Heart left ventricle (tissue), 16 donors: ENCODE data around the gene COMTD1. TPM values are rescaled to one million over a fixed set of nuclear protein-coding genes. Genes with fewer than 3 reads are reported as not detected.

ENCODE experiments used
- ATAC-seq, 4 donors: fragments of 200-7000 bp; cut with Tn5 transposase; one replicate each; pipeline ENCODE4 v1.9.1; 2020 to 2022; ENCODE audit warnings: moderate library complexity in 4 of 4, mild to moderate bottlenecking in 3 of 4, moderate number of reproducible peaks in 1 of 4
- DNase-seq, 5 donors: peaks; one replicate each; pipeline ENCODE4 v3.0.0-alpha.2; 2020
- H3K27ac ChIP-seq, 12 donors: fragments of 200-600 bp; sonication (generic) in 4 of 12; one replicate each; pipeline versions ENCODE4 v1.5.0 to v1.8.0; 2016 to 2022; ENCODE audit warnings: mild to moderate bottlenecking in 2 of 12
- H3K27me3 ChIP-seq, 9 donors: fragments of 200-600 bp; sonication (generic) in 2 of 9; one replicate each; pipeline versions ENCODE4 v1.5.1 to v1.8.0; 2016 to 2022; ENCODE audit warnings: mild to moderate bottlenecking in 3 of 9
- H3K36me3 ChIP-seq, 9 donors: fragments of 200-600 bp; sonication (generic) in 2 of 9; one replicate each; pipeline versions ENCODE4 v1.5.0 to v1.8.0; 2018 to 2022; ENCODE audit warnings: mild to moderate bottlenecking in 2 of 9
- H3K4me1 ChIP-seq, 12 donors: fragments of 200-600 bp; sonication (generic) in 4 of 12; one replicate each; pipeline versions ENCODE4 v1.5.0 to v1.8.0; 2016 to 2022; ENCODE audit warnings: mild to moderate bottlenecking in 3 of 12
- H3K4me3 ChIP-seq, 12 donors: fragments of 200-600 bp; sonication (generic) in 4 of 12; one replicate each; pipeline versions ENCODE4 v1.5.0 to v1.8.0; 2017 to 2022; ENCODE audit warnings: mild to moderate bottlenecking in 9 of 12, moderate library complexity in 4 of 12
- H3K9me3 ChIP-seq, 12 donors: fragments of 200-600 bp; sonication (generic) in 4 of 12; one replicate each; pipeline versions ENCODE4 v1.5.0 to v1.8.0; 2016 to 2022; ENCODE audit warnings: mild to moderate bottlenecking in 1 of 12
- POLR2A ChIP-seq, 2 donors: fragments of 450-650 bp; IDR thresholded peaks; one replicate each; pipeline ENCODE4 v1.6.1; 2017; ENCODE audit warnings: antibody characterized with exemption in 2 of 2, mild to moderate bottlenecking in 2 of 2, moderate library complexity in 2 of 2
- WGBS, 4 donors: extraction: QIAGEN DNeasy Blood & Tissue Kit in 2 of 4; methylation state at CpG; one replicate each; pipeline versions ENCODE4 v1.1.5 to v1.1.7; 2013 to 2018; 5-methylcytosine and 5-hydroxymethylcytosine counted together
- intact Hi-C, 10 donors: fragments of 100-400 bp; cut with DNase I; formaldehyde crosslinking; loops; one replicate each; pipeline versions ENCODE4 v1.11.1 to v1.14.2; 2022
- polyA plus RNA-seq, 2 donors: library from polyadenylated mRNA; stranded (reverse); fragments of 200-250 nt; gene quantifications; one replicate each; pipeline ENCODE4 v1.2.3, GENCODE V29; 2013
- total RNA-seq, 9 donors: library from RNA; depleted of rRNA in 2 of 9; stranded (reverse); fragments of >200 nt in 2 of 9; fragmentation: NEBNext Ultra II Directional in 3 of 9; extraction: Animal tissue kit (Norgen Biotek cat#: 25700) in 3 of 9; gene quantifications; one replicate each; pipeline versions ENCODE4 v1.1.0 to v1.2.4, GENCODE V29; 2016 to 2023
- TF ChIP-seq, protein P1 (sequence below), 12 donors: fragments of 200-600 bp; sonication (generic) in 4 of 12; IDR thresholded peaks; one replicate each; pipeline versions ENCODE4 v1.5.0 to v1.8.0; 2018 to 2022; ENCODE audit warnings: antibody characterized with exemption in 12 of 12, mild to moderate bottlenecking in 5 of 12
- donor health status: ischemic (EF 13 %, LVEDD 7.1; RV severe dilation, severe dysfunction).
- donor health status: healthy with polysubstance abuse.
- donor health status: DM: no; HTN: yes; CAD: no.
- donor health status: DM: no; HTN: no; CAD: no.
- donor health status: ischemic (EF 25% LVEDD 6.9; RV normal size, moderate dysfunction).
- donor health status: ischemic (EF 25% LVEDD 5.7; RV mildly dilated, moderate dysfunction).
- donor health status: healthy.
- donor health status: DM: yes; HTN: yes; CAD: no.
- donor health status: ischemic (EF 35%, LVEDD 5.7; RV mildly dilated, moderate dysfunction).
- donor health status: nonischemic (EF 11% LVEDD 7.7; RV severe dilation, severe dysfunction).
- donor health status: DM: yes; HTN: yes; CAD: no.
- donor health status: PGD.
- donor health status: ischemic (EF 29% LVEDD 5.4; RV normal size, mild dysfunction).
- donor health status: nonischemic (EF 23%, LVEDD 6.1; RV moderate dilation, normal function).

COMTD1 gene
- total and polyA plus RNA-seq, 11 donors, result 20.8 to 124 (median 38.7) TPM

DNA sequence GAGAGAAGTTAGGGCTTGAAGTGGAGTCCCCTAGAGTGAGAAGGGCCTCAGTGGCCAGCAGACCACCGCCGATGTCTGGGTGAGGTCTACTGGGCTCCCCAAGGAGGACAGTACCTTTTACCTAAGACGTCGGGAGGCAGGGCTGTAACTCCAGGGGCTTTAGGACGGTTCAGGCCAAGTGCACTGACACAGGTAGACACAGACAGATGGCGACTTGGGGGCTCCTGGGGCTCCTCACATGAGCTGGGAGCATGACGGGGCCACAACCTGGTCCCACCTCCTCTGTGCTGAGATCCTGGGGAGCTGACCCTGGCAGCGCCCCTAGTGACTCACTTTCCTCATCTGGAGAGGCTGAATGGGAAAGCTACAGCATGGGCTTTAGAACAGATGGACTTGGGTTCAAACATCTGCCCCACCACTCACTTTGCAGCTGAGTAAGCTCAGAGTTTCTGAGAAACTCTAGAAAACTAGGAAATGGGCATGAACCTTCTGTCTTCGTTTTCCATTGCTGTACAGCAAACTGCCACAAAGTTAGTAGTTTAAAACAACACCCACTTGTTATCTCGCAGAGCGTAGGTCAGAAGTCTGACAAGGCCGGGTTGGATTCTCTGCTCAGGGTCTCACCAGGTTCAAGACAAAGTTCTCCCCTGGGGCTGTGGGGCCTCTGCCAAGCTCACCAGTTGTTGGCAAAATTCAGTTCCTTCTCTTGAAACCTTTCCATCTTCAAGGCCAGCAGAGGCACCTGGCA lies 4.7 kb upstream of the COMTD1 start:
- Histone ChIP-seq H3K4me1 (peaks cover 0 to 7% (median 3%) of the 10 kb centered on the region in 12 donors), H3K27me3 (no peaks in the 10 kb centered on the region), H3K4me3 (no peak overlapping the region), H3K36me3 (no peaks in the 10 kb centered on the region), H3K9me3 (peaks cover 0 to 6% (median 0%) of the 10 kb centered on the region in 12 donors), H3K27ac (no peak overlapping the region)
- 90 to 95% (median 92%) methylated on average over 9 to 12 of the region's 12 CpGs for WGBS, 4 donors
- TF ChIP-seq, protein P1, sequence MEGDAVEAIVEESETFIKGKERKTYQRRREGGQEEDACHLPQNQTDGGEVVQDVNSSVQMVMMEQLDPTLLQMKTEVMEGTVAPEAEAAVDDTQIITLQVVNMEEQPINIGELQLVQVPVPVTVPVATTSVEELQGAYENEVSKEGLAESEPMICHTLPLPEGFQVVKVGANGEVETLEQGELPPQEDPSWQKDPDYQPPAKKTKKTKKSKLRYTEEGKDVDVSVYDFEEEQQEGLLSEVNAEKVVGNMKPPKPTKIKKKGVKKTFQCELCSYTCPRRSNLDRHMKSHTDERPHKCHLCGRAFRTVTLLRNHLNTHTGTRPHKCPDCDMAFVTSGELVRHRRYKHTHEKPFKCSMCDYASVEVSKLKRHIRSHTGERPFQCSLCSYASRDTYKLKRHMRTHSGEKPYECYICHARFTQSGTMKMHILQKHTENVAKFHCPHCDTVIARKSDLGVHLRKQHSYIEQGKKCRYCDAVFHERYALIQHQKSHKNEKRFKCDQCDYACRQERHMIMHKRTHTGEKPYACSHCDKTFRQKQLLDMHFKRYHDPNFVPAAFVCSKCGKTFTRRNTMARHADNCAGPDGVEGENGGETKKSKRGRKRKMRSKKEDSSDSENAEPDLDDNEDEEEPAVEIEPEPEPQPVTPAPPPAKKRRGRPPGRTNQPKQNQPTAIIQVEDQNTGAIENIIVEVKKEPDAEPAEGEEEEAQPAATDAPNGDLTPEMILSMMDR (IDR thresholded peaks at IDR 0.05), result no peak
- no peak for TF ChIP-seq POLR2A (IDR thresholded peaks at IDR 0.05)
- ATAC-seq (no peak), DNase-seq (no peak)
- intact Hi-C loops, result no loop called here

DNA sequence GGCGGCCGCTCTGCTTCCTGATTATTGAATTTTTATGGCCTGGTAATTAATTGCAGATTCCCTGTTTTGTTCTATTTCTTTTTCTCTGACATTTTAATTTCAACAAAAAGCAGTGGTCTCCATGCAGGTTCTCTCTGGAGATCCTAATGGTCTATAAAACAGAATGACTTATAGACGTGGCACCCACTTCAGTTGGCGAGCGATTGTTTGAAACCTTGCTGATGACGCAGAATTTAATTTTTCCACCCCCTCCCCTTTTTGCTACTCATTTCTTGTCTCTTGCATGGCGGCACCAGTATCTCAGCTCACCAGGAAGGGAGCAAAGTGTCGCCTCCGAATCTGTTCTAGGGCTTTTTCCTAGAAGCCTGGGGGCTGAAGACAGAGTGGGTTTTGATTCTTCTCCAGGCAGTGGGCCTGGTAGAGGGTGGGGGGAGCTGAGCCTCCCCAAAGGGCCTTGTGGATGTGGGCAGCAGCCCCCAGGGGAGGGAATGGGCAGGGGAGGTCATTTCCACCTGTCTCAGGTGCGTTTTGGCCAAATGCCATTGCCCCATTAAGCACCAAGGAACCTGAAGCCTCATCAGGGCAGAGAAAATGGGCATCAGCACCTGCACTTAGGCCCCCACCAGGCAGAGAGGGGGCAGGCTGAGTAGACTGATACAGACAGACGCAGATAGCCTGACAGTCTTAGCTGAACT lies 3.5 kb upstream of the COMTD1 start:
- Histone ChIP-seq H3K27ac (no peak overlapping the region), H3K4me3 (no peak overlapping the region), H3K36me3 (no peaks in the 10 kb centered on the region), H3K4me1 (peaks cover 0 to 18% (median 14%) of the 10 kb centered on the region in 12 donors), H3K9me3 (peaks cover 0 to 6% (median 0%) of the 10 kb centered on the region in 12 donors), H3K27me3 (no peaks in the 10 kb centered on the region)
- 90 to 92% (median 91%) methylated on average over 10 to 11 of the region's 11 CpGs for WGBS, 4 donors
- TF ChIP-seq, protein P1 (IDR thresholded peaks at IDR 0.05), result no peak
- DNase-seq (no peak), ATAC-seq (no peak)
- intact Hi-C loops, result loop anchor here in 9 of 10 donors (5.0 to 10.0 kb wide), 10 partner anchors 132 to 1084 kb away; partner anchors contain the start of genes ADK (in 2 of the 9), AP3M1 (in 2 of the 9) and KAT6B (in 2 of the 9)

GRCh38 chr10:75238182-75239095 lies 2.7 kb upstream of the COMTD1 start:
- ATAC-seq, result no peak
- intact Hi-C loops, result loop anchor here in 9 of 10 donors (5.0 to 10.0 kb wide), 10 partner anchors 131 to 1084 kb away; partner anchors contain the start of genes ADK (in 2 of the 9), AP3M1 (in 2 of the 9) and KAT6B (in 2 of the 9)
- DNase-seq, result no peak
- WGBS, 4 donors, result 89 to 92% (median 91%) methylated on average over 31 to 37 of the region's 37 CpGs
- Histone ChIP-seq H3K4me1 (peaks cover 0 to 26% (median 14%) of the 10 kb centered on the region in 12 donors), H3K36me3 (peaks cover 0 to 1% (median 0%) of the 10 kb centered on the region in 9 donors), H3K27ac (no peak overlapping the region), H3K4me3 (no peak overlapping the region), H3K9me3 (no peaks in the 10 kb centered on the region), H3K27me3 (no peaks in the 10 kb centered on the region)
- TF ChIP-seq POLR2A (IDR thresholded peaks at IDR 0.05), result no peak
- TF ChIP-seq, protein P1 (IDR thresholded peaks at IDR 0.05), result no peak
